ENCODE results near the gene NUTF2. TPM values are rescaled to one million over a fixed set of nuclear protein-coding genes. Genes with fewer than 3 reads are reported as not detected.

The NUTF2 gene
- total and polyA plus RNA-seq, 10 of the 15 experiments (the other 5 are each of a cell fraction or from before 2014, with no cell fraction given), result 116 to 342 (median 202) TPM

DNA sequence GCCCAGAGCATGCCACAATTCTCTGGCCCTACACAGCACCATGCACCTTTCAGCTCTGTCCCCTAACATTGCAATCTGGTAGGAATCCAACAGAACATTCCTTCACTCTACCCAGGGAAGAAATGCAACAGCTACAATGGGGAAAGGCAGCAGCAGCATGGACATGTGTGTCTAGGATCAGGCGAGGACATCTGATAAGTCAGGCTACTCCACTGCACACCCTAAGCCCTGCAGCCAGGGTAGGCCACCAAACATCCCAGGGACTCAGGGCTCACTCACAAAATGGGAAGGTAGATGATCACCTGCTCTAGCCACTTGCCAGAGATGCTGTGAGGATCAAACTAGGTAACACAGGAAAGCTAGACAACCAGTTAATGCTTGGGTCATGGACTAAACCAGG is 45.5 kb upstream of the NUTF2 start (continued):
- TF ChIP-seq ZZZ3 (IDR thresholded peaks at IDR 0.05; ENCODE audit: control insufficient read depth, insufficient read length, low read depth) (no peak), SREBF2 (IDR thresholded peaks at IDR 0.05; ENCODE audit: low read length) (no peak)

DNA sequence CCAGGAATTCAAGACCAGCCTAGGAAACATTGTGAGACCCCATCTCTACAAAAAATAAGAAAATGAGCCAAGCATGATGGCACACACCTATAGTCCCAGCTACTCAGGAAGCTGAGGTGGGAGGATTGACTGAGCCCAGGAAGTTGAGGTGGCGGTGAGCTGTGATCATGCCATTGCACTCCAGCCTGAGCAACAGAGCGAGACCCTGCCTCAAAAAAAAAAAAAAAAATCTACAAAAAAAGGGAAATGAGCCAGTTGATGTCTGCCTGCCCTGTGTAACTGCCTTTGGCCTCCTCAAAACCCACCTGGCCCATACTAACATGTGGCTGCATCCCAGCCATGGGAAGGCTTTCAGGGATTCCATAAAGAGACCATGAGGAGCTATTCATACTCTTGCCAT is 44.9 kb upstream of the NUTF2 start:
- H3K9ac ChIP-seq (ENCODE audit: control insufficient read depth, insufficient read depth, low read length), result no peak overlapping the region
- H3K9me3 ChIP-seq (replicated peaks; ENCODE audit: control insufficient read depth, insufficient read depth, low read length), result no peaks in the 10 kb centered on the region
- intact Hi-C loops (cut with micrococcal nuclease; ENCODE audit: unreplicated experiment), result no loop called here
- no peak overlapping the region for H2AFZ ChIP-seq (ENCODE audit: control insufficient read depth, low read depth, low read length)
- H3K27ac ChIP-seq (ENCODE audit: control insufficient read depth, insufficient read depth), result peak overlapping the region; percentile 75
- no peak for FAIRE-seq
- peaks cover 26% of the 10 kb centered on the region for H3K4me1 ChIP-seq (ENCODE audit: control insufficient read depth, insufficient read depth, low read length)
- peaks cover 2 to 4% of the 10 kb centered on the region in 2 experiments; a peak in 3 of 4 replicates for H3K36me3 ChIP-seq (ENCODE audit: control insufficient read depth in 2 of 2, insufficient read depth in 2 of 2, low read length in 1 of 2)
- ChIA-PET CTCF (interaction anchor here (0.6 to 3.9 kb wide), 7 partner anchors 14 to 283 kb away, joined by 3 to 44 read pairs (median 4); no protein-coding TSS in a partner anchor), RAD21 (ENCODE audit: unreplicated experiment) (interaction anchor here (0.8 to 1.7 kb wide), 7 partner anchors 10 to 321 kb away, joined by 3 to 7 read pairs (median 4); partner anchors contain the start of gene ATP6V0D1), POLR2A (interaction anchor here (0.5 to 2.5 kb wide), 5 partner anchors 15 to 709 kb away, joined by 4 to 17 read pairs (median 6); partner anchors contain the start of gene GFOD2), SMC1A (ENCODE audit: uncharacterized antibody, unreplicated experiment) (interaction anchor here (1.2 to 2.5 kb wide), 5 partner anchors 9 to 278 kb away, joined by 3 to 8 read pairs (median 3); no protein-coding TSS in a partner anchor)
- in situ Hi-C loops (cut with MboI), result no loop called here
- H4K20me1 ChIP-seq (ENCODE audit: control insufficient read depth, insufficient read depth), result no peaks in the 10 kb centered on the region; the same call in 1 of the 2 replicates
- peak overlapping the region; percentile 48; the same call in 1 of the 2 replicates for H3K4me3 ChIP-seq
- no peaks in the 10 kb centered on the region for H3K27me3 ChIP-seq (replicated peaks in 1 of 2; ENCODE audit: control insufficient read depth in 2 of 2, insufficient read depth in 2 of 2, low read length in 1 of 2)
- WGBS (ENCODE audit: insufficient coverage, insufficient replicate concordance, low lambda C conversion rate, missing lambda C conversion rate), result 0% methylated on average over 1 of the region's 2 CpGs
- H3K79me2 ChIP-seq (ENCODE audit: control insufficient read depth, insufficient read depth, low read length), result peaks cover 66% of the 10 kb centered on the region
- no TSS peak for BruUV-seq (replicated peaks)
- peak; percentile 57 for DNase-seq (ENCODE audit: low read depth, low spot score)
- ATAC-seq, result peak; percentile 13
- peak overlapping the region; percentile 80 for H3K4me2 ChIP-seq (ENCODE audit: control insufficient read depth, insufficient read depth)
- TF ChIP-seq TCF7 (IDR thresholded peaks at IDR 0.05; ENCODE audit: borderline replicate concordance), result peak; percentile 42; the same call in 1 of the 2 replicates
- TF ChIP-seq SPI1 (IDR thresholded peaks at IDR 0.05; ENCODE audit: borderline replicate concordance, insufficient read depth, low read depth, low read length), result peak; percentile 85
- TF ChIP-seq PAX5 (IDR thresholded peaks at IDR 0.05; ENCODE audit: borderline replicate concordance, low read depth, low read length), result peak; percentile 88
- TF ChIP-seq IRF5 (IDR thresholded peaks at IDR 0.05; ENCODE audit: borderline replicate concordance), result no peak
- peak; percentile 52; the same call in 1 of the 2 replicates for TF ChIP-seq BCL11A (IDR thresholded peaks at IDR 0.05; ENCODE audit: low read depth, low read length)
- TF ChIP-seq IKZF2 (IDR thresholded peaks at IDR 0.05), result peak; percentile 78 to 82
- no peak for TF ChIP-seq BHLHE40 (IDR thresholded peaks at IDR 0.05; ENCODE audit: borderline replicate concordance in 1 of 2, low read depth in 2 of 2, low read length in 1 of 2)
- 0 out of 2 replicates have a peak, but pooled peaks have one; percentile 37 for TF ChIP-seq NBN (IDR thresholded peaks at IDR 0.05)
- peak; percentile 79 for TF ChIP-seq RUNX3 (IDR thresholded peaks at IDR 0.05; ENCODE audit: low read length)
- TF ChIP-seq ZNF274 (IDR thresholded peaks at IDR 0.05; ENCODE audit: insufficient read depth, insufficient read length), result no peak
- 0 out of 2 replicates have a peak, but pooled peaks have one; percentile 17 for TF ChIP-seq JUNB (IDR thresholded peaks at IDR 0.05)
- TF ChIP-seq RAD21 (IDR thresholded peaks at IDR 0.05; ENCODE audit: insufficient read depth, low read depth, low read length), result no peak
- TF ChIP-seq EED (IDR thresholded peaks at IDR 0.05; ENCODE audit: low read depth), result peak; percentile 83
- TF ChIP-seq, protein P1, sequence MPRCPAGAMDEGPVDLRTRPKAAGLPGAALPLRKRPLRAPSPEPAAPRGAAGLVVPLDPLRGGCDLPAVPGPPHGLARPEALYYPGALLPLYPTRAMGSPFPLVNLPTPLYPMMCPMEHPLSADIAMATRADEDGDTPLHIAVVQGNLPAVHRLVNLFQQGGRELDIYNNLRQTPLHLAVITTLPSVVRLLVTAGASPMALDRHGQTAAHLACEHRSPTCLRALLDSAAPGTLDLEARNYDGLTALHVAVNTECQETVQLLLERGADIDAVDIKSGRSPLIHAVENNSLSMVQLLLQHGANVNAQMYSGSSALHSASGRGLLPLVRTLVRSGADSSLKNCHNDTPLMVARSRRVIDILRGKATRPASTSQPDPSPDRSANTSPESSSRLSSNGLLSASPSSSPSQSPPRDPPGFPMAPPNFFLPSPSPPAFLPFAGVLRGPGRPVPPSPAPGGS (IDR thresholded peaks at IDR 0.05; ENCODE audit: borderline replicate concordance, insufficient read depth, low read depth, low read length, poor library complexity, severe bottlenecking), result no peak
- TF ChIP-seq NFIC (IDR thresholded peaks at IDR 0.05; ENCODE audit: low read depth, low read length), result peak; percentile 43; the same call in 1 of the 2 replicates
- peak; percentile 73; the same call in 1 of the 2 replicates for TF ChIP-seq ZNF384 (IDR thresholded peaks at IDR 0.05; ENCODE audit: borderline replicate concordance, low read depth, low read length)
- peak; percentile 37 for TF ChIP-seq SP1 (IDR thresholded peaks at IDR 0.05; ENCODE audit: low read depth, low read length)
- TF ChIP-seq IKZF1 (conservative IDR thresholded peaks at IDR 0.05), result no peak; the same call in 1 of the 2 replicates

All from GM12878 (cell line).